ENCODE data around the gene EML4.

- TF ChIP-seq, protein P1, sequence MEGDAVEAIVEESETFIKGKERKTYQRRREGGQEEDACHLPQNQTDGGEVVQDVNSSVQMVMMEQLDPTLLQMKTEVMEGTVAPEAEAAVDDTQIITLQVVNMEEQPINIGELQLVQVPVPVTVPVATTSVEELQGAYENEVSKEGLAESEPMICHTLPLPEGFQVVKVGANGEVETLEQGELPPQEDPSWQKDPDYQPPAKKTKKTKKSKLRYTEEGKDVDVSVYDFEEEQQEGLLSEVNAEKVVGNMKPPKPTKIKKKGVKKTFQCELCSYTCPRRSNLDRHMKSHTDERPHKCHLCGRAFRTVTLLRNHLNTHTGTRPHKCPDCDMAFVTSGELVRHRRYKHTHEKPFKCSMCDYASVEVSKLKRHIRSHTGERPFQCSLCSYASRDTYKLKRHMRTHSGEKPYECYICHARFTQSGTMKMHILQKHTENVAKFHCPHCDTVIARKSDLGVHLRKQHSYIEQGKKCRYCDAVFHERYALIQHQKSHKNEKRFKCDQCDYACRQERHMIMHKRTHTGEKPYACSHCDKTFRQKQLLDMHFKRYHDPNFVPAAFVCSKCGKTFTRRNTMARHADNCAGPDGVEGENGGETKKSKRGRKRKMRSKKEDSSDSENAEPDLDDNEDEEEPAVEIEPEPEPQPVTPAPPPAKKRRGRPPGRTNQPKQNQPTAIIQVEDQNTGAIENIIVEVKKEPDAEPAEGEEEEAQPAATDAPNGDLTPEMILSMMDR (IDR thresholded peaks at IDR 0.05), result no peak
- no peak for TF ChIP-seq EZH2 (IDR thresholded peaks at IDR 0.05)
- TF ChIP-seq EZH2phosphoT487 (IDR thresholded peaks at IDR 0.05), result no peak
Observed at GRCh38 chr2:42217914-42218313, 48.8 kb downstream of the EML4 start.

All from neural progenitor cell (in vitro differentiated cells).